ENCODE results near the gene INAVA.

INAVA gene

DNA sequence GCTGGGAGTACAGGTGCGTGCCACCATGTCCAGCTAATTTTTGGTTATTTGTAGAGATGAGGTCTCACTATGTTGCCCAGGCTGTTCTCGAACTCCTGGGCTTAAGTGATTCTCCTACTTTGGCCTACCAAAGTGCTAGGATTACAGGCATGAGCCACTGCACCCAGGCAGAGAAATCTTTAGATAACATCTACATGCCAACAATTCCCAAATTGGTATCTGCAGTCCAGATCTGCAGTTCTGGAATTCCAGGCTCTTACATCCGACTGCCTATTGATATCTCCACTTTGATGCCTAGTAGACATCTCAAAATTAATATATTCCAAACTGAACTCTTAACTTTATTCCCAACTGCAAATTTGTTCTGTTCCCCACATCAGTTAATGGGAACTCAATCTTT lies 23.3 kb downstream of the INAVA start:
- no peaks in the 10 kb centered on the region for H3K9me2 ChIP-seq (replicated peaks; ENCODE audit: control insufficient read depth, low read length)
- no peaks in the 10 kb centered on the region for H4K20me1 ChIP-seq (ENCODE audit: control insufficient read depth, insufficient read depth, low read depth, low read length)
- no peaks in the 10 kb centered on the region for H3K79me2 ChIP-seq (ENCODE audit: control insufficient read depth, low read length)
- H3F3A ChIP-seq (ENCODE audit: control insufficient read depth, insufficient read depth) = no peaks in the 10 kb centered on the region
- no peak overlapping the region for H3K27ac ChIP-seq (ENCODE audit: low read depth, low read length)
- TF ChIP-seq, protein P1, sequence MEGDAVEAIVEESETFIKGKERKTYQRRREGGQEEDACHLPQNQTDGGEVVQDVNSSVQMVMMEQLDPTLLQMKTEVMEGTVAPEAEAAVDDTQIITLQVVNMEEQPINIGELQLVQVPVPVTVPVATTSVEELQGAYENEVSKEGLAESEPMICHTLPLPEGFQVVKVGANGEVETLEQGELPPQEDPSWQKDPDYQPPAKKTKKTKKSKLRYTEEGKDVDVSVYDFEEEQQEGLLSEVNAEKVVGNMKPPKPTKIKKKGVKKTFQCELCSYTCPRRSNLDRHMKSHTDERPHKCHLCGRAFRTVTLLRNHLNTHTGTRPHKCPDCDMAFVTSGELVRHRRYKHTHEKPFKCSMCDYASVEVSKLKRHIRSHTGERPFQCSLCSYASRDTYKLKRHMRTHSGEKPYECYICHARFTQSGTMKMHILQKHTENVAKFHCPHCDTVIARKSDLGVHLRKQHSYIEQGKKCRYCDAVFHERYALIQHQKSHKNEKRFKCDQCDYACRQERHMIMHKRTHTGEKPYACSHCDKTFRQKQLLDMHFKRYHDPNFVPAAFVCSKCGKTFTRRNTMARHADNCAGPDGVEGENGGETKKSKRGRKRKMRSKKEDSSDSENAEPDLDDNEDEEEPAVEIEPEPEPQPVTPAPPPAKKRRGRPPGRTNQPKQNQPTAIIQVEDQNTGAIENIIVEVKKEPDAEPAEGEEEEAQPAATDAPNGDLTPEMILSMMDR (IDR thresholded peaks at IDR 0.05; ENCODE audit: low read depth, low read length, poor library complexity, severe bottlenecking) = no peak
- TF ChIP-seq EZH2phosphoT487 (IDR thresholded peaks at IDR 0.05; ENCODE audit: borderline replicate concordance, low read length) = no peak
- no peaks in the 10 kb centered on the region for H3K4me1 ChIP-seq (ENCODE audit: control insufficient read depth, low read length)
- no peaks in the 10 kb centered on the region for H3K9me3 ChIP-seq (ENCODE audit: control insufficient read depth, insufficient read depth, low read length)
- no peak overlapping the region for H3K4me2 ChIP-seq (ENCODE audit: low read length)
- peaks cover 5% of the 10 kb centered on the region; the same call in 1 of the 2 replicates for H3K27me3 ChIP-seq (ENCODE audit: control insufficient read depth, low read length)
- no peak overlapping the region for H3K4me3 ChIP-seq (ENCODE audit: low read length)
- no peaks in the 10 kb centered on the region for H3K36me3 ChIP-seq (ENCODE audit: control insufficient read depth, low read length)

DNA sequence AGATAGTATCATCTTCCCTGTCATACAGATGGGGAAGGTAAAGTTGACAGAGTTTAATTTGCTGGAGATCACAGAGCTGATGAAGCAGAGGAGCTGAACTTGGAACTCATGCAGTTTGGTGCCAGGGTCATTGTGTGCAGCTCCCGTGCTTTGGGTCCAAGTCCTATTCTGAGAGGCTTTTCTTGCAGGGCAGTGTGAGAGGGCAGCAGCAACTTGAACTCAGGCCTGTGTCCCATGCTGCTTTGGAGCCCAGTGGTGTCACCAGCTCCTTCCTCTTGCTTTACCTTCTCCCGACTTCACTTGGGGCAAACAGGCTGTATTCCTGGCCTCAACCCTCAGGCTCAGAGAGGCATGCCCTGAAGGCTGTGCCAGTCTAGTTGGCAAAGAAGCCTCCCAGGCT lies 24.7 kb downstream of the INAVA start:
- no peak for TF ChIP-seq EZH2phosphoT487 (IDR thresholded peaks at IDR 0.05; ENCODE audit: borderline replicate concordance, low read length)
- TF ChIP-seq, protein P1 (IDR thresholded peaks at IDR 0.05; ENCODE audit: low read depth, low read length, poor library complexity, severe bottlenecking) = no peak
- no peaks in the 10 kb centered on the region for H3K9me3 ChIP-seq (ENCODE audit: control insufficient read depth, insufficient read depth, low read length)
- H3K4me3 ChIP-seq (ENCODE audit: low read length) = no peak overlapping the region
- H3K36me3 ChIP-seq (ENCODE audit: control insufficient read depth, low read length) = no peaks in the 10 kb centered on the region
- no peak overlapping the region for H3K27ac ChIP-seq (ENCODE audit: low read depth, low read length)
- no peaks in the 10 kb centered on the region for H3K4me1 ChIP-seq (ENCODE audit: control insufficient read depth, low read length)
- H3K79me2 ChIP-seq (ENCODE audit: control insufficient read depth, low read length) = no peaks in the 10 kb centered on the region
- H3K9me2 ChIP-seq (replicated peaks; ENCODE audit: control insufficient read depth, low read length) = no peaks in the 10 kb centered on the region
- H3K4me2 ChIP-seq (ENCODE audit: low read length) = no peak overlapping the region
- no peaks in the 10 kb centered on the region for H3F3A ChIP-seq (ENCODE audit: control insufficient read depth, insufficient read depth)
- H3K27me3 ChIP-seq (ENCODE audit: control insufficient read depth, low read length) = peaks cover 6% of the 10 kb centered on the region; the same call in 1 of the 2 replicates
- H4K20me1 ChIP-seq (ENCODE audit: control insufficient read depth, insufficient read depth, low read depth, low read length) = no peaks in the 10 kb centered on the region

DNA sequence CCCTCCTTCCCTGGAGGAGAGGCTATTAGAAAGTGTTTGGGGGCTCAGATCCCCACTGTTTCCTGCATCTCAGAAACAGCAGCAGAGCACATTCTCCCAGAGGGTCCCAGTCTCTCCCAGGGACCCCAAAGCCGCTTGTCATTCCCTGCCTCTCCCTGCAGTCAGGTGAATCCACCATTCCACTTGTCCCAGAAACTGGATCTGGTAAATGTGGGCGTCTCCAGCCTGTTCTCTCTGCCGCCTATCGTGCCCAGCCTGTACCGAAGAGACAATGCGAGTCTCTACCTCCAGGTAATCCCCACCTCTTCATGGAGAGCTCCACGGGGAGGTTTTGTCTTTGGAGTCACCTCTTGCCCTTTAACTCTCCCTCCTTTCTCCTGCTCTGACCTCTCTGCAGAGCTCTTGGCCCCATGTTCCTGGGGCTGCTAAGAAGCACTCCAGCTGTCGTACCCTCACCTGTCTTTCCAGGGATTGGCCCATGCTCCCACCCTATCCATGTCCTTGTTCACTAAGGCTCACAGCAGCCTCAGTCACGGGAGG lies 26.9 kb downstream of the INAVA start:
- TF ChIP-seq, protein P1 (IDR thresholded peaks at IDR 0.05; ENCODE audit: low read depth, low read length, poor library complexity, severe bottlenecking) = no peak
- no peak for TF ChIP-seq EZH2phosphoT487 (IDR thresholded peaks at IDR 0.05; ENCODE audit: borderline replicate concordance, low read length)
- H3K4me2 ChIP-seq (ENCODE audit: low read length) = no peak overlapping the region

More for the DNA sequence above, 26.9 kb downstream of the INAVA start:
- H3K27ac ChIP-seq (ENCODE audit: low read depth, low read length) = no peak overlapping the region
- no peaks in the 10 kb centered on the region for H3K79me2 ChIP-seq (ENCODE audit: control insufficient read depth, low read length)
- no peaks in the 10 kb centered on the region for H3K9me2 ChIP-seq (replicated peaks; ENCODE audit: control insufficient read depth, low read length)
- H4K20me1 ChIP-seq (ENCODE audit: control insufficient read depth, insufficient read depth, low read depth, low read length) = no peaks in the 10 kb centered on the region
- H3K36me3 ChIP-seq (ENCODE audit: control insufficient read depth, low read length) = no peaks in the 10 kb centered on the region
- H3K9me3 ChIP-seq (ENCODE audit: control insufficient read depth, insufficient read depth, low read length) = no peaks in the 10 kb centered on the region
- H3F3A ChIP-seq (ENCODE audit: control insufficient read depth, insufficient read depth) = no peaks in the 10 kb centered on the region
- H3K4me3 ChIP-seq (ENCODE audit: low read length) = no peak overlapping the region
- no peaks in the 10 kb centered on the region for H3K4me1 ChIP-seq (ENCODE audit: control insufficient read depth, low read length)
- H3K27me3 ChIP-seq (ENCODE audit: control insufficient read depth, low read length) = peaks cover 6% of the 10 kb centered on the region; the same call in 1 of the 2 replicates

Measured in DOHH2 (cell line).